ENCODE data around the gene PLEKHA6. TPM values are rescaled to one million over a fixed set of nuclear protein-coding genes. Genes with fewer than 3 reads are reported as not detected.
A peak's percentile ranks its signal among the peaks of the same experiment; 100 is the strongest.

The PLEKHA6 gene
- total and polyA plus RNA-seq, 2 donors (not counting 1 experiment from before 2014, with no cell fraction given): 0.31 to 0.47 TPM

- CTCF ChIA-PET: no interaction called here
- no peaks in the 10 kb centered on the region for H3K9me3 ChIP-seq (ENCODE audit: control extremely low read depth in 1 of 3, control insufficient read depth in 2 of 3, insufficient read depth in 1 of 3, low read length in 2 of 3)
- POLR2A ChIA-PET: no interaction called here
Measured at GRCh38 chr1:204327359-204327758, 32.4 kb downstream of the PLEKHA6 start.

GRCh38 chr1:204326771-204327300, 32.9 kb downstream of the PLEKHA6 start:
- no peak overlapping the region for H3K4me3 Mint-ChIP-seq
- no peaks in the 10 kb centered on the region for H3K9me3 Mint-ChIP-seq (ENCODE audit: insufficient read depth)
- Histone ChIP-seq H3K9me3 (ENCODE audit: control extremely low read depth in 1 of 3, control insufficient read depth in 2 of 3, insufficient read depth in 1 of 3, low read length in 2 of 3) (no peaks in the 10 kb centered on the region), H3K9ac (ENCODE audit: low read length) (no peak overlapping the region), H3K27ac (ENCODE audit: low read length in 2 of 2) (no peak overlapping the region), H3K27me3 (replicated peaks in 1 of 4; ENCODE audit: control extremely low read depth in 1 of 4, control insufficient read depth in 3 of 4, insufficient read depth in 4 of 4, low read length in 3 of 4) (peaks cover 0 to 4% (median 0%) of the 10 kb centered on the region in 4 experiments), H4K20me1 (ENCODE audit: control insufficient read depth, insufficient read depth, low read length, poor library complexity, severe bottlenecking) (no peaks in the 10 kb centered on the region), H3K36me3 (replicated peaks in 1 of 2; ENCODE audit: control extremely low read depth in 1 of 2, control insufficient read depth in 1 of 2, extremely low read depth in 1 of 2, insufficient read depth in 2 of 2, low read length in 1 of 2) (no peaks in the 10 kb centered on the region), H3K4me1 (ENCODE audit: control insufficient read depth in 2 of 2, insufficient read depth in 2 of 2, low read length in 2 of 2) (no peaks in the 10 kb centered on the region), H2AFZ (ENCODE audit: insufficient read depth, low read depth, low read length, poor library complexity, severe bottlenecking) (peak overlapping the region; percentile 20), H3K4me2 (replicated peaks; ENCODE audit: low read depth, low read length, poor library complexity, severe bottlenecking) (no peak overlapping the region), H3K4me3 (ENCODE audit: control extremely low read depth in 1 of 5, extremely low read depth in 1 of 5, insufficient read depth in 1 of 5, low read depth in 2 of 5, low read length in 4 of 5) (no peak overlapping the region), H3K79me2 (ENCODE audit: control insufficient read depth, insufficient read depth, low read length) (no peaks in the 10 kb centered on the region)
- ATAC-seq (ENCODE audit: low read depth): no peak
- ChIA-PET CTCF (no interaction called here), POLR2A (no interaction called here)
- TF ChIP-seq EZH2 (IDR thresholded peaks at IDR 0.05; ENCODE audit: borderline replicate concordance, insufficient read depth, low read depth, low read length, poor library complexity, severe bottlenecking) (no peak), CTCF (IDR thresholded peaks at IDR 0.05) (no peak)
- DNase-seq: no peak
- intact Hi-C loops (cut with micrococcal nuclease): no loop called here
- 89% methylated on average over 7 of the region's 8 CpGs for WGBS (ENCODE audit: insufficient coverage)
- no peak overlapping the region for H3K27ac Mint-ChIP-seq
- H3K27me3 Mint-ChIP-seq: peaks cover 28% of the 10 kb centered on the region
- H3K4me1 Mint-ChIP-seq: no peaks in the 10 kb centered on the region

More at GRCh38 chr1:204327359-204327758, 32.4 kb downstream of the PLEKHA6 start:
- no peaks in the 10 kb centered on the region for H4K20me1 ChIP-seq (ENCODE audit: control insufficient read depth, insufficient read depth, low read length, poor library complexity, severe bottlenecking)
- no peaks in the 10 kb centered on the region for H3K36me3 ChIP-seq (replicated peaks in 1 of 2; ENCODE audit: control extremely low read depth in 1 of 2, control insufficient read depth in 1 of 2, extremely low read depth in 1 of 2, insufficient read depth in 2 of 2, low read length in 1 of 2)
- peak overlapping the region; percentile 20 for H2AFZ ChIP-seq (ENCODE audit: insufficient read depth, low read depth, low read length, poor library complexity, severe bottlenecking)
- H3K4me3 Mint-ChIP-seq: no peak overlapping the region
- H3K4me1 ChIP-seq (ENCODE audit: control insufficient read depth in 2 of 2, insufficient read depth in 2 of 2, low read length in 2 of 2): no peaks in the 10 kb centered on the region
- H3K27me3 Mint-ChIP-seq: peaks cover 28% of the 10 kb centered on the region
- DNase-seq (no peak), ATAC-seq (ENCODE audit: low read depth) (no peak)
- TF ChIP-seq CTCF (IDR thresholded peaks at IDR 0.05): no peak
- TF ChIP-seq EZH2 (IDR thresholded peaks at IDR 0.05; ENCODE audit: borderline replicate concordance, insufficient read depth, low read depth, low read length, poor library complexity, severe bottlenecking): no peak
- no peaks in the 10 kb centered on the region for H3K4me1 Mint-ChIP-seq
- H3K27ac Mint-ChIP-seq: no peak overlapping the region
- H3K9me3 Mint-ChIP-seq (ENCODE audit: insufficient read depth): no peaks in the 10 kb centered on the region
- peaks cover 0 to 4% (median 0%) of the 10 kb centered on the region in 4 experiments for H3K27me3 ChIP-seq (replicated peaks in 1 of 4; ENCODE audit: control extremely low read depth in 1 of 4, control insufficient read depth in 3 of 4, insufficient read depth in 4 of 4, low read length in 3 of 4)
- WGBS (ENCODE audit: insufficient coverage): 5% methylated on average over 10 of the region's 10 CpGs
- H3K27ac ChIP-seq (ENCODE audit: low read length in 2 of 2): no peak overlapping the region
- no peaks in the 10 kb centered on the region for H3K79me2 ChIP-seq (ENCODE audit: control insufficient read depth, insufficient read depth, low read length)
- no peak overlapping the region for H3K4me2 ChIP-seq (replicated peaks; ENCODE audit: low read depth, low read length, poor library complexity, severe bottlenecking)
- no peak overlapping the region for H3K9ac ChIP-seq (ENCODE audit: low read length)
- no peak overlapping the region for H3K4me3 ChIP-seq (ENCODE audit: control extremely low read depth in 1 of 5, extremely low read depth in 1 of 5, insufficient read depth in 1 of 5, low read depth in 2 of 5, low read length in 4 of 5)
- intact Hi-C loops (cut with micrococcal nuclease): no loop called here
